Stomach (tissue), 4 donors: Measurements from ENCODE around the gene ALOX5AP.

Source experiments
- CTCF ChIP-seq, 7 experiments: fragments of 450-650 bp in 4 of 7; fragments of 200-600 bp in 3 of 7; sonication (generic) in 3 of 7; IDR thresholded peaks; one replicate each; pipeline ENCODE4 v1.5.1; 2016 to 2019; ENCODE audit warnings: antibody characterized with exemption in 7 of 7, control low read depth in 2 of 7, mild to moderate bottlenecking in 1 of 7
- POLR2A ChIP-seq, 4 donors: fragments of 450-650 bp; IDR thresholded peaks; one replicate each; pipeline ENCODE4 v1.6.1; 2016; ENCODE audit warnings: antibody characterized with exemption in 4 of 4, control low read depth in 2 of 4, mild to moderate bottlenecking in 1 of 4, moderate library complexity in 1 of 4

DNA sequence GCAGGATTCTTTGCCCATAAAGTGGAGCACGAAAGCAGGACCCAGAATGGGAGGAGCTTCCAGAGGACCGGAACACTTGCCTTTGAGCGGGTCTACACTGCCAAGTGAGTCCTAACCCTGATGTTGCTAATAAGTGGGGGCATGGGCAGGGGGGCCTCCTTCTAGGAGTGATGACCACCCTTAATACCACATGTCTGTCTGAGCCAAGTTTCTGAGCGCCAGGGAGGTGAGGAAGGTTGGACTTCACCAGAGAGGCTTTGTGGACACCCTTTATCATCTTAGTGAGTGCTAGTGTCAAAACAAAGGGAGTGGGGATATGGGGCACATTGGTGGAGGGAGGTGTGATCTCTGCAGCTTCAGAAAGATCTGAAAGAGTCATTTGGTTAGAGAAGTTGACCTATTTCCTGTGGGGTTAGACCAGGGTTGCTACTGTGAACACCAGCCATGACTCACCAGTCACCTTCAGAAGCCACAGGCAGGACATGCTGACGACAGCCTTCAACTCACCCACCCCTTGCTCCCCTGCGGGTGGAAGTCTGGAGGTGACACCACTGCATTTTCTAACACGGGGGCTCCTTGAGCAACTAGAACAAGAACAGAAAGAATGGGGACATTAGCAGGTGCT, 8.8 kb downstream of the ALOX5AP start:
- TF ChIP-seq CTCF (IDR thresholded peaks at IDR 0.05), result no peak
- no peak for TF ChIP-seq POLR2A (IDR thresholded peaks at IDR 0.05)
